Breast epithelium (tissue), 4 donors: ENCODE data around the gene CALN1. TPM values are rescaled to one million over a fixed set of nuclear protein-coding genes. Genes with fewer than 3 reads are reported as not detected.

Experiments used
- DNase-seq, 2 donors: peaks; one replicate each; pipeline ENCODE4 v3.0.0-alpha.2; 2019; ENCODE audit warnings: low spot score in 2 of 2
- H3K27ac ChIP-seq, 2 donors: fragments of 200-600 bp; sonication (generic) in 1 of 2; one replicate each; pipeline ENCODE4 v1.5.1; 2016 to 2019; ENCODE audit warnings: mild to moderate bottlenecking in 1 of 2
- H3K27me3 ChIP-seq, 2 donors: fragments of 200-600 bp; sonication (generic) in 1 of 2; one replicate each; pipeline versions ENCODE4 v1.5.1 to v1.6.0; 2017 to 2019; ENCODE audit warnings: control low read depth in 1 of 2, mild to moderate bottlenecking in 1 of 2
- H3K36me3 ChIP-seq: fragments of 200-600 bp; one replicate; pipeline ENCODE4 v1.5.1; 2019
- H3K4me1 ChIP-seq, 2 donors: fragments of 200-600 bp; sonication (generic); one replicate each; pipeline ENCODE4 v1.5.1; 2016 to 2019; ENCODE audit warnings: control low read depth in 1 of 2
- H3K4me3 ChIP-seq, 3 donors: fragments of 200-600 bp; sonication (generic); 1 replicate in 2 of 3; 2 replicates in 1 of 3; pipeline ENCODE4 v1.5.1; 2016 to 2019; ENCODE audit warnings: mild to moderate bottlenecking in 3 of 3, moderate library complexity in 2 of 3
- H3K9me3 ChIP-seq, 2 donors: fragments of 200-600 bp; sonication (generic) in 1 of 2; one replicate each; pipeline ENCODE4 v1.5.1; 2016 to 2019; ENCODE audit warnings: control low read depth in 1 of 2
- CTCF ChIP-seq, 3 donors: fragments of 450-650 bp; IDR thresholded peaks; one replicate each; pipeline ENCODE4 v1.5.1; 2016 to 2017; ENCODE audit warnings: antibody characterized with exemption in 3 of 3, mild to moderate bottlenecking in 3 of 3, moderate library complexity in 3 of 3
- POLR2A ChIP-seq: fragments of 450-650 bp; IDR thresholded peaks from one replicate; pipeline ENCODE4 v1.6.1; 2016; ENCODE audit warnings: antibody characterized with exemption, mild to moderate bottlenecking, moderate library complexity
- POLR2AphosphoS5 ChIP-seq, 3 donors: sonication (generic); formaldehyde crosslinking; IDR thresholded peaks; one replicate each; pipeline ENCODE4 v1.6.1; 2017; ENCODE audit warnings: antibody characterized with exemption in 3 of 3
- intact Hi-C: fragments of 100-400 bp; cut with DNase I; formaldehyde crosslinking; loops from one replicate; pipeline ENCODE4 v1.15.1; 2023; ENCODE audit warnings: low total_unique reads
- total RNA-seq, 3 donors: library from RNA; depleted of rRNA; stranded (reverse); fragments of >200 nt; gene quantifications; one replicate each; pipeline ENCODE4 v1.1.0, GENCODE V29; 2016

The CALN1 gene
- total RNA-seq, 3 donors from 2014 or later, result under 0.01 to 0.33 (median 0.15) TPM

DNA sequence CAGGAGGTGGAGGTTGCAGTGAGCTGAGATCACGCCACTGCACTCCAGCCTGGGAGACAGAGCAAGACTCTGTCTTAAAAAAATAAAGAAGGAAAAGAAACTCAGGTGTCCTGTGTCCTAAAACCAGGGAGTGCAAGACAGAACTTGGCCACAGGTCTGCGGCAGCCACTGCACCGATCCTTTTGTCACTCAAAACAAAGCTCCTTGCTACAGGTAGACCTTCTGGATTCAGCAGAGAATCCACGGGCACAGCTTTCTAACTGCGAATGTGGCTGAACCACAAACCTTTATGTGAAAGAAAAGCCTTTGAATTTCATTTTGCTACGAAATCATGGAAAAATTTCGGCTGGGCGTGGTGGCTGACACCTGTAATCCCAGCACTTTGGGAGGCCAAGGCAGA is 634.9 kb downstream of the CALN1 start:
- H3K4me1 ChIP-seq, result no peaks in the 10 kb centered on the region
- TF ChIP-seq CTCF (IDR thresholded peaks at IDR 0.05) (no peak), POLR2A (no peak)
- DNase-seq, result no peak
- no peak overlapping the region for H3K4me3 ChIP-seq
- H3K9me3 ChIP-seq, result no peaks in the 10 kb centered on the region
- H3K36me3 ChIP-seq, result no peaks in the 10 kb centered on the region
- intact Hi-C loops, result no loop called here
- H3K27me3 ChIP-seq, result no peaks in the 10 kb centered on the region
- no peak overlapping the region for H3K27ac ChIP-seq

- TF ChIP-seq POLR2AphosphoS5 (IDR thresholded peaks at IDR 0.05) (no peak), POLR2A (no peak)
- DNase-seq, result no peak
- Histone ChIP-seq H3K27ac (no peak overlapping the region), H3K9me3 (no peaks in the 10 kb centered on the region), H3K36me3 (no peaks in the 10 kb centered on the region), H3K4me3 (no peak overlapping the region), H3K27me3 (no peaks in the 10 kb centered on the region), H3K4me1 (no peaks in the 10 kb centered on the region)
- intact Hi-C loops, result no loop called here
Measured at GRCh38 chr7:71776726-71777125, 635.4 kb downstream of the CALN1 start.

GRCh38 chr7:71775648-71776047 is 636.5 kb downstream of the CALN1 start:
- no peak for DNase-seq
- Histone ChIP-seq H3K27me3 (no peaks in the 10 kb centered on the region), H3K9me3 (no peaks in the 10 kb centered on the region), H3K27ac (no peak overlapping the region), H3K4me1 (no peaks in the 10 kb centered on the region), H3K36me3 (no peaks in the 10 kb centered on the region), H3K4me3 (no peak overlapping the region)
- no peak for TF ChIP-seq POLR2A
- no peak for TF ChIP-seq POLR2AphosphoS5 (IDR thresholded peaks at IDR 0.05)
- no peak for TF ChIP-seq CTCF (IDR thresholded peaks at IDR 0.05)
- intact Hi-C loops, result no loop called here

DNA sequence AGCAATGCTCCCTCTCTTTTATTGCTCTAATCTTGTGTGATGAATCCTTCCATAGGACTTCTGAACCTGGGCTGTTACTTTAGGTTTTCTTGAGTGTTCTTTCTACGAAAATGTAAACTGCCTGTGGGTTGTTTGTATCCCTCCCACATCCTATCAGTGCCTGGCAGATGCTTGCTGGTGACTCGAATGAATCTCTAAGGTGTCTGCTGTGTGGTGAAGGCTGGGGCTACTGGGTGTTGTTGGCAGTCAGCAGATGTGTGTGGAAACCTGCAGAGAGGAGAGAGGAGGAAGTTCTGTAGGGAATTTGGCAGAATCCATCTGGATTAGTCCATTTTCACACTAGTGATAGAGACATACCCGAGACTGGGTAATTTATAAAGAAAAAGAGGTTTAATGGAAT is 639.4 kb downstream of the CALN1 start:
- no peak for DNase-seq
- no peaks in the 10 kb centered on the region for H3K27me3 ChIP-seq
- intact Hi-C loops, result no loop called here
- no peaks in the 10 kb centered on the region for H3K36me3 ChIP-seq
- no peaks in the 10 kb centered on the region for H3K4me1 ChIP-seq
- no peak overlapping the region for H3K4me3 ChIP-seq
- no peaks in the 10 kb centered on the region for H3K9me3 ChIP-seq
- no peak overlapping the region for H3K27ac ChIP-seq
- no peak for TF ChIP-seq POLR2AphosphoS5 (IDR thresholded peaks at IDR 0.05)
- no peak for TF ChIP-seq POLR2A
- no peak for TF ChIP-seq CTCF (IDR thresholded peaks at IDR 0.05)

DNA sequence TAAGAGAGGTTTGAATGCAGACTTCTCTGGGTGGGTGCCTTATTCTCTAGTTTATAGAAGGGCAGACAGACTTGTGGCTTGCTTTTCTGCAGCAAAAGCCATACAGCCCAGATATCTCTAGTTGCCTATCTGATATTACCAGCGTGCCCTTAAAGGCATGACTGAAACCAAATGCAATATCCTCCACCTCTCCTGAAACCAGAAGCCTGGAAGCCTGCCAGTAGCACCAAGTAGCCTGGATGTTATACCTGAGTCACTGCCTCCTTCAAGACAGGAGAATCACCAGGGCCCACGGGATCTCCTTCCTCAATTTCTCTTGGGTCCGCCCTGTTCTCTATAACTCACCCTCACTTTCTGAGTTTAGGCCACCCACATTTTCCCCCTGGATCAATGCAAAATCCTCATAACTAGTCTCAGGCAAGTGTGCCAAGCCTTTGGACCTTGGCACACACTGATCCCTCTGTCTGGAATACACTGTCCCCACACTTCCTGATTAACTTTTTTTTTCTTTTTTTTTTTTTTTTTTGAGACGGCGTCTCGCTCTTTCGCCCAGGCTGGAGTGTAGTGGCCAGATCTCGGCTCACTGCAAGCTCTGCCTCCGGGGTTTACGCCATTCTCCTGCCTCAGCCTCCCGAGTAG is 641.8 kb downstream of the CALN1 start:
- intact Hi-C loops, result no loop called here
- H3K36me3 ChIP-seq, result no peaks in the 10 kb centered on the region
- no peaks in the 10 kb centered on the region for H3K27me3 ChIP-seq
- TF ChIP-seq CTCF (IDR thresholded peaks at IDR 0.05) (no peak), POLR2AphosphoS5 (IDR thresholded peaks at IDR 0.05) (no peak), POLR2A (no peak)
- no peaks in the 10 kb centered on the region for H3K4me1 ChIP-seq
- H3K27ac ChIP-seq, result no peak overlapping the region
- peak in 1 of 2 donors; percentile 19 for DNase-seq
- H3K4me3 ChIP-seq, result no peak overlapping the region
- no peaks in the 10 kb centered on the region for H3K9me3 ChIP-seq

- no peak overlapping the region for H3K27ac ChIP-seq
- H3K9me3 ChIP-seq, result no peaks in the 10 kb centered on the region
- TF ChIP-seq CTCF (IDR thresholded peaks at IDR 0.05) (no peak), POLR2A (no peak), POLR2AphosphoS5 (IDR thresholded peaks at IDR 0.05) (no peak)
- H3K36me3 ChIP-seq, result no peaks in the 10 kb centered on the region
- no peak for DNase-seq
- H3K27me3 ChIP-seq, result no peaks in the 10 kb centered on the region
- H3K4me3 ChIP-seq, result no peak overlapping the region
- intact Hi-C loops, result no loop called here
- H3K4me1 ChIP-seq, result no peaks in the 10 kb centered on the region
Measured at GRCh38 chr7:71769326-71769725, 642.8 kb downstream of the CALN1 start.
